Renal cortex interstitium (tissue), 11 donors: Measurements from ENCODE around the gene IFIT1B. TPM values are rescaled to one million over a fixed set of nuclear protein-coding genes. Genes with fewer than 3 reads are reported as not detected.
"Not testable (repeated sequence)": the region's sequence is repeated elsewhere in the genome, so short reads cannot be mapped to it uniquely, and the experiment has no call there.

Source experiments
- DNase-seq, 11 donors: peaks; one replicate each; pipeline ENCODE4 v3.0.0-alpha.2; 2013; ENCODE audit warnings: low read depth in 9 of 11, low spot score in 4 of 11; ENCODE audit errors: extremely low read depth in 1 of 11
- polyA plus RNA-seq, 3 donors: library from polyadenylated mRNA; unstranded; fragments of 120-200 nt; gene quantifications; one replicate each; pipeline ENCODE4 v1.2.1, GENCODE V29; 2013; ENCODE audit not compliant: insufficient read length in 3 of 3

IFIT1B gene
- polyA plus RNA-seq, 3 donors: 0.10 to 0.11 (median 0.11) TPM

- no peak for DNase-seq
These were observed 22.1 kb downstream of the IFIT1B start for GRCh38 chr10:89399956-89400355.

- DNase-seq: no peak
These were observed 25.2 kb downstream of the IFIT1B start for GRCh38 chr10:89403043-89403442.

DNA sequence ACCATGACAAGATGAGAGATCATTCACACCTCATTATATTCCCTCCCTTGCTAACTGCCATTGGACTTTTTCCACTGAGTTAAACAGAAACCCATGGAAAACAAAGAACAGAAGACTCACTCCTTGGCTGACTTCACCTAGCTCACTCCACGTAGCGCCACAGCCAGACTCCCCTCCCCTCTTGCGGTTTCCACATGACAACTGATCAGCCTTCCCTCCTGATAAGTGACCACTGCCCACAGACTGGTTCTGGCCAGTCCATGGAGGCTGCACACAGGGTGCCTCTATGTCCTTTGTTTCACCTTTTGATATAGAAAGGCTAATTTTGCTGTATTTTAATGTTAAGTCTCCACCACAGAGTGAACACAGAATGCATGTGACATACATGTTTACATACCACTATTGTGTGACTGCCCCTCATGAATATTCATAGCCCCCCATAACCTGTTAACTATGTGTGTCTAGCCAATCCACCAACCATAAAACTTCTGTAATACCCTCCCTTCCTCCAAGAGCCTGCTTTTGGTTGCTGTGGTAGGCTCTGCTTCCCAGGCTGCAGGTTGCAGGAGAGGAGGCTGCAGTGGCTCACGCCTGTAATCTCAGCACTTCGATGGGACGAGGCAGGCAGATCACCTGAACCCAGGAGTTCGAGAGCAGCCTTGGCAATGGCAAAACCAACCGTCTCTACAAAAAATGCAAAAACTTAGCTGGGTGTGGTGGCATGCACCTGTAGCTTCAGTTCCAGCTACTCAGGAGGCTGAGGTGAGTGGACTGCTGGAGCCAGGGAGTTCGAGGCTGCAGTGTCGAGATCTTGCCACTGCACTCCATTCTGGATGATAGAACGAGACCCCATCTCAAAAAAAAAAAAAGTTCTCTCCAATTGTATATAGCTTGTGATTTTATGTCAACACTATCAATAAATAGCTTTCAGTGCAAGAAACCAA, 26.5 kb downstream of the IFIT1B start:
- DNase-seq: no peak

- DNase-seq: not testable (repeated sequence)
These were observed 28.3 kb downstream of the IFIT1B start for GRCh38 chr10:89406178-89406577.

GRCh38 chr10:89407792-89408191, 29.9 kb downstream of the IFIT1B start:
- DNase-seq: not testable (repeated sequence)

DNA sequence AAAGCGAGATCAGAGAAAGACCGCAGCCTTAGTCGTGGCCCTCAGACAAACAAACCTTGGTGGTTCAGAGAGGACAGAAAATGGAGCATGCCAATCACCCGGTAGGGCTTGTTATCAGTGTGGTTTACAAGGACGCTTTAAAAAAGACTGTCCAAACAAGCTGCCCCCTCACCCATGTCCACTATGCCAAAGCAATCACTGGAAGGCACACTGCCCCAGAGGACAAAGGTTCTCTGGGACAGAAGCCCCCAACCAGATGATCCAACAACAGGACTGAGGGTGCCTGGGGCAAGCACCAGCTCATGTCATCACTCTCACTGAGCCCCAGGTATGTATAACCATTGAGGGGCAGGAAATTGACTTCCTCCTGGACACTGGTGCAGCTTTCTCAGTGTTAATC, 31.4 kb downstream of the IFIT1B start:
- DNase-seq: not testable (repeated sequence)

GRCh38 chr10:89410551-89410950, 32.7 kb downstream of the IFIT1B start:
- not testable (repeated sequence) for DNase-seq

DNA sequence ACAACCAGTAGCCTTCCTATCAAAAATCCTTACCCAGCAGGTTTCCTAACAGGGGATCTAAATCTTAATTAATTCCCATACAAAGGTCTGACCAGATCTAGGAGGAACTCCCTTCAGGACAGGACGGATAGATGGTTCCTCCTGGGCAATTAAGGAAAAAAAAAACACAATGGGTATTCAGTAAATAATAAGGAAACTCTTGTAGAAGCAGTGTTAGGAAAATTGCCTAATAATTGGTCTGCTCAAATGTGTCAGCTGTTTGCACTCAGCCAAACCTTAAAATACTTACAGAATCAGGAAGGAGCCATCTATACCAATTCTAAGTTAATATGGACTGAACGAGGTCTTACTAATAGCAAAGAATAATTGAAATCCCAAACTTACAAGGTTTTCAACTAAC, 33.3 kb downstream of the IFIT1B start:
- DNase-seq: not testable (repeated sequence)

- not testable (repeated sequence) for DNase-seq
These were observed 34.4 kb downstream of the IFIT1B start for GRCh38 chr10:89412276-89412675.

DNA sequence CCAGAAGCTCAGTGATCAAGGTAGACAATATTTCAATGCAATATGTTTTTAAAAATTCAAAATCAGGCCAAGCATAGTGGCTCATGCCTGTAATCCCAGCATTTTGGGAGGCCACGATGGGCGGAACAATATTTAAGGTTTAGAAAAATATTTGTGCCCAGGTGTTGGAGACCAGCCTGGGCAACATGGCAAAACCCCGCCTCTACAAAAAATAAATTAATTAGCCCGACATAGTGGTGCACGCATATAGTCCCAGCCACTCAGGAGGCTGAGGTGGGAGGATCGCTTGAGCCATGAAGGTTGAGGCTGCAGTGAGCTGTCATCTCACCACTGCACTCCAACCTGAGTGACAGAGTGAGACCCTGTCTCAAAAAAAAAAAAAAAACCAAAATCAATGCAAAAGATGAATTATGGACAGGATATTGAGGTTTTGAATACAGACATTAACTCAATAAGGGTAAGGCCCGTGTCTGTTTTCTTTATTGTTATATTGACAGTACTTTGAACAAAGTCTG, 35.6 kb downstream of the IFIT1B start:
- no peak for DNase-seq

DNA sequence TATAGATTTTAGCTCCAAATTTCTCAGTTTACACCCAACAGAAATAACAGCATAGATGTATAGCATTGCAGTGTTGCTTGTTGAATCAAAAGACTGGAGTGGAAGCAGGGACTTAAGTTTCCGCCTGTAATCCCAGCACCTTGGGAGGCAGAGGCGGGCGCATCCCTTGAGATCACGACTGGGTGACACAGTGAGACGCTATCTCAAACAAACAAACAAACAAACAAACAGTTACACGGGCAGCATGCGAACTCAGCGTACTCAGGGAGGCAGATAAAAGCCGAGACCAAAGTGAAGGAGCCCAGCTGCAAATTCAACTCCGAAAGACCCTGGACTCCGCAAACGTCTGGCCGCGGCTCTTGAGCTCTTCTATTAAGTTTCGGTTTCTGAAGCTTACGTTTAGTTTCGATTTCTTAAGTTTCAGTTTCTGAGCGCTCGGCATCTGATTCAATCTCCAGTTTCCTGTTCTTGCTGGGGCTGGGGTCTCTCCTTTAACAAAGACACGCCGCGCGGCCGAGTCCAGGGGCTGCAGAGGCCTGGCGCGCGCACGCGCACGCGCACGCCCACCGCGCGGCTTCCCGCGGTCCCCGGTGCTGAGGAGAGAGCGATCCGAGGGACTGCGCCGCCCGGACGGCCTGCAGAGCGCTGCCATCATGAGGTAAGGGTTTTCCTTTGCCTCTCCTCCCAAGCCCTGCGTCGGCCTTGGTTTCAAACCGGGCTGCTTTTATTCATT, 36.5 kb downstream of the IFIT1B start, which contains the start of gene IFIT5:
IFIT5 (plus strand) TSS at position 423 of the 733 bp plus-strand sequence; CDS start at position 654, 231 bp downstream.
- DNase-seq: peak; percentile 69 to 84 (median 81)

GRCh38 chr10:89414879-89415821, 37.3 kb downstream of the IFIT1B start:
- peak in 2 of 11 donors; percentile 30 to 47 for DNase-seq

GRCh38 chr10:89416465-89416864, 38.6 kb downstream of the IFIT1B start:
- no peak for DNase-seq

- no peak for DNase-seq
These were observed 41.7 kb downstream of the IFIT1B start for GRCh38 chr10:89419548-89419947.

DNA sequence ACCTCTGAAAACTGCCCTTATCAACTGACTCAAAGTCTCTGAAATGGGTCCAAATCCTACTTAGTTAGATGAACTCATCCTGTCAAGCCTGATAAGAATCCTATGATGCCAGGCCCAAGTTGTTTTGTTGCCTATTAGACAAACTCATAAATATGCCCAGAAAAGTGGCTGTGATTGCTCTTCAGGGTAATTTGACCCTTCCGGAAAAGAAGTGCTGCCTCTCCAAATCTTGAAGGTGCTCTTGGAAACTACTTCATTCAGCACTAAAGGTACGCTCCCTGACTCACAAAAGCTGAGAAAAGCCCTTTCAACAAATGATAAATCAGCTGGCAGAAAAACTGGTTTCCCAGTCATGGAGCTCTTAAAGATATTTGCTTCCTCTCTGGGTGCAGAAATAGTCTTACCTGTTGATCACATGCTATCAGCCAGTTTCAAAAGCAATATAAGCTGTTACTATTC, 43.2 kb downstream of the IFIT1B start:
- DNase-seq: no peak

DNA sequence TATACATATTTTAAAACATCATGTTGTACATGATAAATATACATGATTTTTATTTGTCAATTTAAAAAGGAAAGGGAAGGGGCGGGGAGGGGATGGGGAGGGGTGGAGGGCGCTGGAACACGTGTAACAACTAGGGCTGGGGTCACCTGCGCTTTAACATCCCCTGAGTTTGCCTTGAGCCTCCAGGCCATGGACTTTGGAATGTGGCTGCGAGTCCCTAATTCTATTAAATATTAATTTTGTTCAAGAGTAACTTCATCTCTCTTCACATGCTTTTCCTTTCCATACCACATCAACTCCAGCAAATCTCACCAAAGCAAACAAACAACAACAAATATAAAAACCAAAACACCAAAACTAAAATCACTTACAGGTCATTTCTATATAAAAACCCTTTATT, 47.1 kb downstream of the IFIT1B start:
- DNase-seq: peak in 1 of 11 donors; percentile 38

GRCh38 chr10:89426230-89426868, 48.5 kb downstream of the IFIT1B start:
- DNase-seq: peak in 6 of 11 donors; percentile 41 to 53 (median 46)

- DNase-seq: no peak
These were observed 49.8 kb downstream of the IFIT1B start for GRCh38 chr10:89427629-89428028.
